Loucy (cell line): Measurements from ENCODE around the gene TMEM132D.

ENCODE experiments used
- EZH2phosphoT487 ChIP-seq: fragments of 200-600 bp; IDR thresholded peaks from 2 replicates; pipeline ENCODE4 v1.6.1; 2018; ENCODE audit warnings: antibody characterized with exemption, mild to moderate bottlenecking, moderate library complexity, borderline replicate concordance
- TF ChIP-seq, protein P1 (sequence below): fragments of 200-600 bp; sonication (generic); conservative IDR thresholded peaks from 2 replicates; pipeline ENCODE4 v1.5.1; 2014; ENCODE audit warnings: mild to moderate bottlenecking, antibody characterized with exemption, low read length

DNA sequence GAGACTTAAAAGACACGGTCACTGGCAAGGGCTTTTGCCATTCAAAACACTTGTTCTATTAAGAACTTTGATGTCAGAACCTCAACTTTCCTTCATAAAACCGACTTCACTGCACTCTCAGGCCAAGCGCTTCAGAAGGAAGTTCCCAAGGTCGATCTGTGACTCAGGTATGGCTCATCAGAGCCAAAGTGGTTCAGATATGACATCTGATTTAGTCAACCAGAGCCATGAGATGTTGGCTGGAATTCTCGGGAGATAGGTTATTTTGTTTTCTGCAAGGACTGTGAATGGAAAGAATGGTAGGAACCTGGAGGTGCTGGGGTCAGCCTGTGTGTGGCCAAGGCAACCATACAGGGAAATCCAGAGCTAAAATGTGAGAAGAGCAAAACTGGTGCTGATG, 604.9 kb downstream of the TMEM132D start:
- TF ChIP-seq, protein P1, sequence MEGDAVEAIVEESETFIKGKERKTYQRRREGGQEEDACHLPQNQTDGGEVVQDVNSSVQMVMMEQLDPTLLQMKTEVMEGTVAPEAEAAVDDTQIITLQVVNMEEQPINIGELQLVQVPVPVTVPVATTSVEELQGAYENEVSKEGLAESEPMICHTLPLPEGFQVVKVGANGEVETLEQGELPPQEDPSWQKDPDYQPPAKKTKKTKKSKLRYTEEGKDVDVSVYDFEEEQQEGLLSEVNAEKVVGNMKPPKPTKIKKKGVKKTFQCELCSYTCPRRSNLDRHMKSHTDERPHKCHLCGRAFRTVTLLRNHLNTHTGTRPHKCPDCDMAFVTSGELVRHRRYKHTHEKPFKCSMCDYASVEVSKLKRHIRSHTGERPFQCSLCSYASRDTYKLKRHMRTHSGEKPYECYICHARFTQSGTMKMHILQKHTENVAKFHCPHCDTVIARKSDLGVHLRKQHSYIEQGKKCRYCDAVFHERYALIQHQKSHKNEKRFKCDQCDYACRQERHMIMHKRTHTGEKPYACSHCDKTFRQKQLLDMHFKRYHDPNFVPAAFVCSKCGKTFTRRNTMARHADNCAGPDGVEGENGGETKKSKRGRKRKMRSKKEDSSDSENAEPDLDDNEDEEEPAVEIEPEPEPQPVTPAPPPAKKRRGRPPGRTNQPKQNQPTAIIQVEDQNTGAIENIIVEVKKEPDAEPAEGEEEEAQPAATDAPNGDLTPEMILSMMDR = no peak
- TF ChIP-seq EZH2phosphoT487 = no peak
